Measurements from ENCODE around the gene VEZF1. TPM values are rescaled to one million over a fixed set of nuclear protein-coding genes. Genes with fewer than 3 reads are reported as not detected.

VEZF1 gene
- polyA plus RNA-seq, 3 donors = 28.3 to 40.1 (median 29.0) TPM

GRCh38 chr17:57970710-57971109 is 17.3 kb downstream of the VEZF1 start:
- Mint-ChIP-seq H3K27me3 (ENCODE audit: low read depth in 3 of 3) (peaks cover 0 to 6% (median 4%) of the 10 kb centered on the region in 3 donors), H3K9me3 (peaks cover 0 to 1% (median 0%) of the 10 kb centered on the region in 7 donors), H3K27ac (no peak overlapping the region), H3K4me1 (no peaks in the 10 kb centered on the region), H3K36me3 (peaks cover 32 to 34% of the 10 kb centered on the region in 2 donors), H3K4me3 (no peak overlapping the region)
- no peaks in the 10 kb centered on the region for H3K4me1 ChIP-seq (ENCODE audit: control insufficient read depth in 1 of 2, insufficient read depth in 2 of 2, low read length in 2 of 2)
- TF ChIP-seq CTCF (IDR thresholded peaks at IDR 0.05) = no peak
- intact Hi-C loops (cut with micrococcal nuclease) = no loop called here
- no peak overlapping the region for H3K9ac ChIP-seq (ENCODE audit: insufficient read depth, low read length, poor library complexity, severe bottlenecking)
- no peak overlapping the region for H3K27ac ChIP-seq (ENCODE audit: low read depth in 1 of 2, low read length in 2 of 2)
- 89% methylated on average over 1 of the region's 4 CpGs for WGBS (ENCODE audit: insufficient coverage)
- H3K79me2 ChIP-seq (ENCODE audit: insufficient read depth, low read length) = no peaks in the 10 kb centered on the region
- H3K36me3 ChIP-seq (replicated peaks in 1 of 2; ENCODE audit: control insufficient read depth in 1 of 2, insufficient read depth in 2 of 2, low read length in 2 of 2) = peaks cover 33 to 43% of the 10 kb centered on the region in 2 donors
- no peak overlapping the region for H2AFZ ChIP-seq (ENCODE audit: insufficient read depth, low read depth, low read length, poor library complexity, severe bottlenecking)
- no peaks in the 10 kb centered on the region for H3K9me3 ChIP-seq (replicated peaks in 1 of 2; ENCODE audit: control insufficient read depth in 1 of 2, insufficient read depth in 1 of 2, low read length in 2 of 2)
- no peak for DNase-seq
- no peak overlapping the region for H3K4me2 ChIP-seq (replicated peaks; ENCODE audit: extremely low read depth, low read length, poor library complexity, severe bottlenecking)
- H3K4me3 ChIP-seq (replicated peaks in 1 of 3; ENCODE audit: low read depth in 2 of 3, low read length in 3 of 3) = no peak overlapping the region
- H4K20me1 ChIP-seq (ENCODE audit: insufficient read depth, low read length) = peaks cover 27% of the 10 kb centered on the region
- H3K27me3 ChIP-seq (ENCODE audit: control insufficient read depth in 2 of 2, insufficient read depth in 2 of 2, low read length in 2 of 2) = no peaks in the 10 kb centered on the region

DNA sequence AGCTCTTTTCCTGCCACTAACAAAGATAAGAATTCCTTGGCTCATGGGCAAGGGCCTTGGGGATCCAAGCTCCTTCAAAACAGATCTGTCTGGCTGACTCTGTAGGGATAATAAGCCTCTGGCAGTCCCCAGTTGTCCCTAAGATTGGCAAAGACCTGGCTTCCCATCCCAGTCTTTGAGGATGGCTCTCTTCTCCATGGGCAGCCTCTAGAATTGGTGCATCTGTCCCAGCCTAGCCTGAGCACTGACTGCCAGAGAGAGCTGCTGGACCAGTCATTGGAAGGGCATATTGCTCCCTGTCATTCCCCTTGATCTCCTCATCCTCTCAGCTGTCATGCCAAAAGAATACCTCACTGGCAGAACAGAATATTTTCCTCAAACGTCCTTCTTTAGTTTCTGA is 19.6 kb downstream of the VEZF1 start:
- intact Hi-C loops (cut with micrococcal nuclease) = no loop called here
- Histone ChIP-seq H4K20me1 (ENCODE audit: insufficient read depth, low read length) (peaks cover 13% of the 10 kb centered on the region), H3K4me2 (replicated peaks; ENCODE audit: extremely low read depth, low read length, poor library complexity, severe bottlenecking) (no peak overlapping the region), H3K79me2 (ENCODE audit: insufficient read depth, low read length) (no peaks in the 10 kb centered on the region), H3K4me3 (replicated peaks in 1 of 3; ENCODE audit: low read depth in 2 of 3, low read length in 3 of 3) (no peak overlapping the region), H3K9me3 (replicated peaks in 1 of 2; ENCODE audit: control insufficient read depth in 1 of 2, insufficient read depth in 1 of 2, low read length in 2 of 2) (no peaks in the 10 kb centered on the region), H3K4me1 (ENCODE audit: control insufficient read depth in 1 of 2, insufficient read depth in 2 of 2, low read length in 2 of 2) (no peaks in the 10 kb centered on the region), H2AFZ (ENCODE audit: insufficient read depth, low read depth, low read length, poor library complexity, severe bottlenecking) (no peak overlapping the region), H3K27ac (ENCODE audit: low read depth in 1 of 2, low read length in 2 of 2) (no peak overlapping the region), H3K36me3 (replicated peaks in 1 of 2; ENCODE audit: control insufficient read depth in 1 of 2, insufficient read depth in 2 of 2, low read length in 2 of 2) (peaks cover 12 to 21% of the 10 kb centered on the region in 2 donors), H3K9ac (ENCODE audit: insufficient read depth, low read length, poor library complexity, severe bottlenecking) (no peak overlapping the region), H3K27me3 (ENCODE audit: control insufficient read depth in 2 of 2, insufficient read depth in 2 of 2, low read length in 2 of 2) (no peaks in the 10 kb centered on the region)
- peaks cover 11 to 12% of the 10 kb centered on the region in 2 donors for H3K36me3 Mint-ChIP-seq
- H3K4me3 Mint-ChIP-seq = no peak overlapping the region
- H3K27me3 Mint-ChIP-seq (ENCODE audit: low read depth in 3 of 3) = peaks cover 3 to 6% (median 5%) of the 10 kb centered on the region in 3 donors
- TF ChIP-seq CTCF (IDR thresholded peaks at IDR 0.05) = no peak
- no peak overlapping the region for H3K27ac Mint-ChIP-seq
- no peaks in the 10 kb centered on the region for H3K4me1 Mint-ChIP-seq
- no peak for DNase-seq
- H3K9me3 Mint-ChIP-seq = peaks cover 0 to 1% (median 0%) of the 10 kb centered on the region in 7 donors
- no CpG with 5 or more reads among the region's 1 CpG for WGBS (ENCODE audit: insufficient coverage)
